GM21360 (cell line): ENCODE results near the gene HNRNPR.
"Not testable (repeated sequence)": the region's sequence is repeated elsewhere in the genome, so short reads cannot be mapped to it uniquely, and the experiment has no call there.

ENCODE experiments used
- ATAC-seq: cut with Tn5 transposase; IDR thresholded peaks from one replicate; pipeline ENCODE4 v1.9.1; 2021; ENCODE audit warnings: mild to moderate bottlenecking, moderate library complexity; ENCODE audit not compliant: unreplicated experiment

HNRNPR gene

DNA sequence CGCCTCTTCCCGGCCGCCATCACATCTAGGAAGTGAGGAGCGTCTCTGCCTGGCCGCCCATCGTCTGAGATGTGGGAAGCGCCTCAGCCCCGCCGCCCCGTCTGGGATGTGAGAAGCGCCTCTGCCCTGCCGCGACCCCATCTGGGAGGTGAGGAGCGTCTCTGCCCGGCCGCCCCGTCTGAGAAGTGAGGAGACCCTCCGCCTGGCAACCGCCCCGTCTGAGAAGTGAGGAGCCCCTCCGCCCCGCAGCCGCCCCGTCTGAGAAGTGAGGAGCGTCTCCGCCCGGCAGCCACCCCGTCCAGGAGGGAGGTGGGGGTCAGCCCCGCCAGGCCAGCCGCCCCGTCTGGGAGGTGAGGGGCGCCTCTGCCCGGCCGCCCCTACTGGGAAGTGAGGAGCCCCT, 86.7 kb downstream of the HNRNPR start:
- not testable (repeated sequence) for ATAC-seq
